Measurements from ENCODE around the gene ITFG1. TPM values are rescaled to one million over a fixed set of nuclear protein-coding genes. Genes with fewer than 3 reads are reported as not detected.
A peak's percentile ranks its signal among the peaks of the same experiment; 100 is the strongest.

ITFG1 gene
- total and polyA plus RNA-seq, 2 of the 13 experiments (the other 11 are each of a cell fraction or from before 2014, with no cell fraction given): 74.5 to 150 TPM

DNA sequence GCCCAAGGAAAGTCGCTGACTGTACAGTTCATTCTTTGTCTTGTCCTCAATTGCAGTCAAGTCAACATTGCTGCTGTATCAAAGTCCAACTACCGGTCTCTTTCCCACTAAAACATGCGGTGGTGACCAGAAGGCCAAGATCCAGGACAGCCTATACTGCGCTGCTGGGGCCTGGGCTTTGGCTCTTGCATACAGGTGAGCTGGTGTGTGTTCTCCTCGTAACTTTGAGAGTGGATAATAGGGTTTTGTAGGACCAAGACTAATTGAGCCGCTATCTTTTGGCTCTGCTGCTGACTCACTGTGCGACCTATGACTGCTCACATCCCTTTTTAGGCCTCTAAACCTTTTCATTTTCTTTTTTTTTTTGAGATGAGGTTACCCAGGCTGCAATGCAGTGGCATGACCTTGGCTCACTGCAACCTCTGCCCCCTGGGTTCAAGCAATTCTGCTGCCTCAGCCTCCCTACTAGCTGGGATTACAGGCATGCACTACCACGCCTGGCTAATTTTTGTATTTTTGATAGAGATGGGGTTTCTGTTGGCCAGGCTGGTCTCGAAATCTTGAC is 38.9 kb upstream of the ITFG1 start (continued):
- TF ChIP-seq HMGXB3 (CRISPR knock-in tag; IDR thresholded peaks at IDR 0.05; ENCODE audit: borderline replicate concordance) (peak; percentile 35; the same call in 1 of the 2 replicates), ZNF407 (CRISPR knock-in tag; IDR thresholded peaks at IDR 0.05; ENCODE audit: not compliant biosample characterization) (no peak), SRSF1 (optimal IDR thresholded peaks at IDR 0.05; ENCODE audit: low read depth, low read length) (no peak), NR2F6 (IDR thresholded peaks at IDR 0.05) (peak; percentile 52; the same call in 1 of the 2 replicates), NR2F6 (CRISPR knock-in tag; IDR thresholded peaks at IDR 0.05) (peak; percentile 74), KLF6 (CRISPR knock-in tag; IDR thresholded peaks at IDR 0.05) (peak; percentile 34; the same call in 1 of the 2 replicates), NR2C2 (CRISPR knock-in tag; IDR thresholded peaks at IDR 0.05; ENCODE audit: borderline replicate concordance) (peak; percentile 51; the same call in 1 of the 2 replicates), ZNF644 (CRISPR knock-in tag; IDR thresholded peaks at IDR 0.05; ENCODE audit: low read depth) (peak; percentile 100)
- TF ChIP-seq, protein P1, sequence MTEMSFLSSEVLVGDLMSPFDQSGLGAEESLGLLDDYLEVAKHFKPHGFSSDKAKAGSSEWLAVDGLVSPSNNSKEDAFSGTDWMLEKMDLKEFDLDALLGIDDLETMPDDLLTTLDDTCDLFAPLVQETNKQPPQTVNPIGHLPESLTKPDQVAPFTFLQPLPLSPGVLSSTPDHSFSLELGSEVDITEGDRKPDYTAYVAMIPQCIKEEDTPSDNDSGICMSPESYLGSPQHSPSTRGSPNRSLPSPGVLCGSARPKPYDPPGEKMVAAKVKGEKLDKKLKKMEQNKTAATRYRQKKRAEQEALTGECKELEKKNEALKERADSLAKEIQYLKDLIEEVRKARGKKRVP (CRISPR knock-in tag; IDR thresholded peaks at IDR 0.05): peak in 1 of 2 experiments; percentile 43; a peak in 1 of 4 replicates
- TF ChIP-seq, protein P2, sequence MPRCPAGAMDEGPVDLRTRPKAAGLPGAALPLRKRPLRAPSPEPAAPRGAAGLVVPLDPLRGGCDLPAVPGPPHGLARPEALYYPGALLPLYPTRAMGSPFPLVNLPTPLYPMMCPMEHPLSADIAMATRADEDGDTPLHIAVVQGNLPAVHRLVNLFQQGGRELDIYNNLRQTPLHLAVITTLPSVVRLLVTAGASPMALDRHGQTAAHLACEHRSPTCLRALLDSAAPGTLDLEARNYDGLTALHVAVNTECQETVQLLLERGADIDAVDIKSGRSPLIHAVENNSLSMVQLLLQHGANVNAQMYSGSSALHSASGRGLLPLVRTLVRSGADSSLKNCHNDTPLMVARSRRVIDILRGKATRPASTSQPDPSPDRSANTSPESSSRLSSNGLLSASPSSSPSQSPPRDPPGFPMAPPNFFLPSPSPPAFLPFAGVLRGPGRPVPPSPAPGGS (CRISPR knock-in tag; IDR thresholded peaks at IDR 0.05): no peak
- TF ChIP-seq, protein P3, sequence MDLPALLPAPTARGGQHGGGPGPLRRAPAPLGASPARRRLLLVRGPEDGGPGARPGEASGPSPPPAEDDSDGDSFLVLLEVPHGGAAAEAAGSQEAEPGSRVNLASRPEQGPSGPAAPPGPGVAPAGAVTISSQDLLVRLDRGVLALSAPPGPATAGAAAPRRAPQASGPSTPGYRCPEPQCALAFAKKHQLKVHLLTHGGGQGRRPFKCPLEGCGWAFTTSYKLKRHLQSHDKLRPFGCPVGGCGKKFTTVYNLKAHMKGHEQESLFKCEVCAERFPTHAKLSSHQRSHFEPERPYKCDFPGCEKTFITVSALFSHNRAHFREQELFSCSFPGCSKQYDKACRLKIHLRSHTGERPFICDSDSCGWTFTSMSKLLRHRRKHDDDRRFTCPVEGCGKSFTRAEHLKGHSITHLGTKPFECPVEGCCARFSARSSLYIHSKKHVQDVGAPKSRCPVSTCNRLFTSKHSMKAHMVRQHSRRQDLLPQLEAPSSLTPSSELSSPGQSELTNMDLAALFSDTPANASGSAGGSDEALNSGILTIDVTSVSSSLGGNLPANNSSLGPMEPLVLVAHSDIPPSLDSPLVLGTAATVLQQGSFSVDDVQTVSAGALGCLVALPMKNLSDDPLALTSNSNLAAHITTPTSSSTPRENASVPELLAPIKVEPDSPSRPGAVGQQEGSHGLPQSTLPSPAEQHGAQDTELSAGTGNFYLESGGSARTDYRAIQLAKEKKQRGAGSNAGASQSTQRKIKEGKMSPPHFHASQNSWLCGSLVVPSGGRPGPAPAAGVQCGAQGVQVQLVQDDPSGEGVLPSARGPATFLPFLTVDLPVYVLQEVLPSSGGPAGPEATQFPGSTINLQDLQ (CRISPR knock-in tag; IDR thresholded peaks at IDR 0.05): no peak

All from HepG2 (cell line).